MM.1S (cell line): Measurements from ENCODE around the gene ODF2L.

ENCODE experiments used
- DNase-seq: peaks from one replicate; pipeline ENCODE4 v3.0.0-alpha.2; 2015
- H2AFZ ChIP-seq: fragments of 300-600 bp; sonication (generic); 2 replicates; pipeline ENCODE4 v1.6.0; 2016; ENCODE audit warnings: antibody characterized with exemption, low read length
- H3F3A ChIP-seq: fragments of 300-600 bp; sonication (generic); 2 replicates; pipeline ENCODE4 v1.6.1; 2016; ENCODE audit warnings: mild to moderate bottlenecking, antibody characterized with exemption, low read length, moderate library complexity, mixed read lengths; ENCODE audit not compliant: insufficient read depth
- H3K27ac ChIP-seq: fragments of 300-600 bp; sonication (generic); 2 replicates; pipeline ENCODE4 v1.5.1; 2016; ENCODE audit warnings: mild to moderate bottlenecking, low read length
- H3K27me3 ChIP-seq: fragments of 300-600 bp; sonication (generic); replicated peaks from 2 replicates; pipeline ENCODE4 v1.6.0; 2016; ENCODE audit warnings: low read length; ENCODE audit not compliant: insufficient read depth
- H3K36me3 ChIP-seq: fragments of 300-600 bp; sonication (generic); replicated peaks from 2 replicates; pipeline ENCODE4 v1.6.1; 2016; ENCODE audit warnings: mild to moderate bottlenecking, low read length, mixed read lengths; ENCODE audit not compliant: insufficient read depth
- H3K4me1 ChIP-seq: fragments of 300-600 bp; sonication (generic); 2 replicates; pipeline ENCODE4 v1.6.1; 2016; ENCODE audit warnings: low read length, mixed read lengths
- H3K4me2 ChIP-seq: fragments of 300-600 bp; sonication (generic); 2 replicates; pipeline ENCODE4 v1.6.0; 2016; ENCODE audit warnings: low read depth, low read length
- H3K4me3 ChIP-seq: fragments of 300-600 bp; sonication (generic); 2 replicates; pipeline ENCODE4 v1.5.1; 2016; ENCODE audit warnings: low read length, mixed read lengths
- H3K79me2 ChIP-seq: fragments of 300-600 bp; sonication (generic); 2 replicates; pipeline ENCODE4 v1.6.1; 2016; ENCODE audit warnings: mixed run types, low read length, mixed read lengths
- H3K9ac ChIP-seq: fragments of 300-600 bp; sonication (generic); 2 replicates; pipeline ENCODE4 v1.6.1; 2016; ENCODE audit warnings: low read length, mixed read lengths
- H3K9me2 ChIP-seq: fragments of 300-600 bp; sonication (generic); replicated peaks from 2 replicates; pipeline ENCODE4 v1.6.1; 2016; ENCODE audit warnings: mild to moderate bottlenecking, low read length, mixed read lengths; ENCODE audit not compliant: insufficient read depth
- H3K9me3 ChIP-seq: fragments of 300-600 bp; sonication (generic); replicated peaks from 2 replicates; pipeline ENCODE4 v1.6.1; 2016; ENCODE audit warnings: mild to moderate bottlenecking, low read length, mixed read lengths; ENCODE audit not compliant: insufficient read depth
- H4K20me1 ChIP-seq: fragments of 300-600 bp; sonication (generic); 2 replicates; pipeline ENCODE4 v1.6.1; 2016; ENCODE audit warnings: mild to moderate bottlenecking, low read length, moderate library complexity, mixed read lengths; ENCODE audit not compliant: insufficient read depth
- EZH2 ChIP-seq: fragments of 300-600 bp; sonication (generic); optimal IDR thresholded peaks from 2 replicates; pipeline ENCODE3; 2017; ENCODE audit warnings: low read depth, mild to moderate bottlenecking, antibody characterized with exemption, low read length, mixed read lengths
- EZH2phosphoT487 ChIP-seq: fragments of 300-600 bp; sonication (generic); IDR thresholded peaks from 2 replicates; pipeline ENCODE4 v1.6.1; 2018; ENCODE audit warnings: antibody characterized with exemption, low read length
- TF ChIP-seq, protein P1 (sequence below): fragments of 300-600 bp; sonication (generic); IDR thresholded peaks from 2 replicates; pipeline ENCODE4 v1.5.1; 2016; ENCODE audit warnings: antibody characterized with exemption, low read length, mixed read lengths

Gene ODF2L

DNA sequence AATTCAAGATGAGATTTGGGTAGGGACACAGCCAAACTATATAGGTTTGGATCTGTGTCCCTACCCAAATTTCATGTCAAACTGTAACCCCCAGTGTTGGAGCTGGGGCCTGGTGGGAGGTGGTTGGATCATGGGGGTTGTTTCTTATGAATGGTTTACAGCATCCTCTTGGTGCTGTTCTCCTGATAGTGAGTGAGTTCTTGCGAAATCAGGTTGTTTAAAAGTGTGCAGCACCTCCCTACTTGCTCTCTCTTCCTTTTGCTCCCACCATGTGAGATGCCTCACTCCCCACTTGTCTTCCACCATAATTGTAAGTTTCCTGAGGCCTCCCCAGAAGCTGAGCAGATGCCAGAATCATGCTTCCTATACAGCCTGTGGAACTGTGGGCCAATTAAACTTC is 17.3 kb downstream of the ODF2L start:
- no peaks in the 10 kb centered on the region for H3K79me2 ChIP-seq
- H4K20me1 ChIP-seq, result no peaks in the 10 kb centered on the region
- no peak overlapping the region for H3K9ac ChIP-seq
- TF ChIP-seq EZH2 (no peak), EZH2phosphoT487 (no peak)
- TF ChIP-seq, protein P1, sequence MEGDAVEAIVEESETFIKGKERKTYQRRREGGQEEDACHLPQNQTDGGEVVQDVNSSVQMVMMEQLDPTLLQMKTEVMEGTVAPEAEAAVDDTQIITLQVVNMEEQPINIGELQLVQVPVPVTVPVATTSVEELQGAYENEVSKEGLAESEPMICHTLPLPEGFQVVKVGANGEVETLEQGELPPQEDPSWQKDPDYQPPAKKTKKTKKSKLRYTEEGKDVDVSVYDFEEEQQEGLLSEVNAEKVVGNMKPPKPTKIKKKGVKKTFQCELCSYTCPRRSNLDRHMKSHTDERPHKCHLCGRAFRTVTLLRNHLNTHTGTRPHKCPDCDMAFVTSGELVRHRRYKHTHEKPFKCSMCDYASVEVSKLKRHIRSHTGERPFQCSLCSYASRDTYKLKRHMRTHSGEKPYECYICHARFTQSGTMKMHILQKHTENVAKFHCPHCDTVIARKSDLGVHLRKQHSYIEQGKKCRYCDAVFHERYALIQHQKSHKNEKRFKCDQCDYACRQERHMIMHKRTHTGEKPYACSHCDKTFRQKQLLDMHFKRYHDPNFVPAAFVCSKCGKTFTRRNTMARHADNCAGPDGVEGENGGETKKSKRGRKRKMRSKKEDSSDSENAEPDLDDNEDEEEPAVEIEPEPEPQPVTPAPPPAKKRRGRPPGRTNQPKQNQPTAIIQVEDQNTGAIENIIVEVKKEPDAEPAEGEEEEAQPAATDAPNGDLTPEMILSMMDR, result no peak
- H3K4me2 ChIP-seq, result no peak overlapping the region
- no peak overlapping the region for H2AFZ ChIP-seq
- no peaks in the 10 kb centered on the region for H3K9me3 ChIP-seq
- no peaks in the 10 kb centered on the region for H3F3A ChIP-seq
- no peaks in the 10 kb centered on the region for H3K9me2 ChIP-seq
- DNase-seq, result no peak
- H3K4me1 ChIP-seq, result peaks cover 5% of the 10 kb centered on the region; the same call in 1 of the 2 replicates
- no peak overlapping the region for H3K4me3 ChIP-seq
- H3K27ac ChIP-seq, result no peak overlapping the region
- no peaks in the 10 kb centered on the region for H3K27me3 ChIP-seq
- H3K36me3 ChIP-seq, result no peaks in the 10 kb centered on the region

DNA sequence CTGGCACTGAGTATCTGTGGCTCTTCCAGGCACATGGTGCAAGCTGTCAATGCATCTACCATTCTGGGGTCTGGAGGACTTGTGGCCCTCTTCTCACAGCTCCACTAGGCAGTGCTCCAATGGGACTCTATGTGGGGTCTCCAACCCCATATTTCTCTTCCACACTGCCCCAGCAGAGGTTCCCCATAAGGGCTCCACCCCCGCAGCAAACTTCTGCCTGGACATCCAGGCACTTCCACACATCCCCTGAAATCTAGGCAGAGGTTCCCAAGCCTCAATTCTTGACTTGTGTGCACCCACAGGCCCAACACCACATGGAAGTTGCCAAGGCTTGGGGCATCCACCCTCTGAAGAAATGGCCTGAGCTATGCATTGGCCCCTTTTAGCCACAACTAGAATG is 18.8 kb downstream of the ODF2L start:
- Histone ChIP-seq H3F3A (no peaks in the 10 kb centered on the region), H3K27ac (no peak overlapping the region), H3K36me3 (no peaks in the 10 kb centered on the region), H3K9me3 (no peaks in the 10 kb centered on the region), H3K9me2 (no peaks in the 10 kb centered on the region), H3K4me3 (no peak overlapping the region), H4K20me1 (no peaks in the 10 kb centered on the region), H3K4me2 (no peak overlapping the region), H3K27me3 (no peaks in the 10 kb centered on the region), H3K4me1 (no peaks in the 10 kb centered on the region), H3K79me2 (no peaks in the 10 kb centered on the region), H3K9ac (no peak overlapping the region), H2AFZ (no peak overlapping the region)
- TF ChIP-seq EZH2, result no peak
- TF ChIP-seq, protein P1, result no peak
- TF ChIP-seq EZH2phosphoT487, result no peak
- DNase-seq, result no peak

DNA sequence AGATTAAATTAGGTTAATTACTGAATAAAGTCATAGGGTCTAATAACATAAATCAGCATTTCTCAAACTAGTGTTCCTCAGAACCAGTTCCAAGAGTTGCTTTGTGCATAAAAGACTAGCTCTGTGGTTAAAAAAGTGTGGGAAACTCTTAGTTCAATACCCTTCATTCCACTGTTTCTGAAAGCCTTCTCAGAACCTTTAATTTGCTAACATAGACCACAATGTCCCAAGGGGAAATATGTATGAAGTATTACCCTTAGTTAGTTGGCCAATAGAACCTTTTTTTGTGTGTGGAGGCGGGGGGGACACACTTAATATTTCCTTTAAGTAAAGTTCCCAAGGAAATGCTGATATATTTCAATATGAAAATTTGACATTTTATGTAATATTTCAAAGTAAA is 20.4 kb downstream of the ODF2L start:
- Histone ChIP-seq H2AFZ (no peak overlapping the region), H3K27ac (no peak overlapping the region), H3K27me3 (no peaks in the 10 kb centered on the region), H3K9ac (no peak overlapping the region), H3F3A (no peaks in the 10 kb centered on the region), H3K36me3 (no peaks in the 10 kb centered on the region), H3K4me3 (no peak overlapping the region), H4K20me1 (no peaks in the 10 kb centered on the region), H3K9me3 (no peaks in the 10 kb centered on the region), H3K4me2 (no peak overlapping the region), H3K4me1 (peaks cover under 1% of the 10 kb centered on the region; the same call in 1 of the 2 replicates), H3K9me2 (no peaks in the 10 kb centered on the region), H3K79me2 (no peaks in the 10 kb centered on the region)
- no peak for TF ChIP-seq EZH2phosphoT487
- TF ChIP-seq, protein P1, result no peak
- no peak for DNase-seq

DNA sequence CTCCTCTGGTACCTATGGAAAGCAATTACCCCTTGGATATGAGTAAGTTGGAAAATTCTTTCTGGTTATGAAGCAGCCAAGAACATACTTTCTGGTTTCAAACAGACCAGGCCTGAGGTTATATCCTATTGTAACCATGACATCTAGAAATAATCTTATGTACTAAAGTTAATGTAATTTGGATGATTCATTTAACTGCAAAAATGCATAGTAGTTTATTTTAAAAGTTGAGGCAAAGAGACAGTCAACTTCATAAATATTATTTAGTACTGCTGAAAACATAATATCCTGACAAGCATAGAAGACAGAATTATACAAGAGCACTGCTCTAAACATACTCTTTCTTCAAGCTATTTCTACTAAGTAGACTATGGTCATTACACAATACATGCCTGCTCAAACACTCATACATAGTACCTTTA is 25.5 kb downstream of the ODF2L start:
- TF ChIP-seq EZH2 (no peak), EZH2phosphoT487 (no peak)
- TF ChIP-seq, protein P1, result no peak
- Histone ChIP-seq H3K4me2 (peak overlapping the region; percentile 16; the same call in 1 of the 2 replicates), H3K27me3 (no peaks in the 10 kb centered on the region), H3K79me2 (no peaks in the 10 kb centered on the region), H3K4me1 (peaks cover 5% of the 10 kb centered on the region), H3K9me2 (no peaks in the 10 kb centered on the region), H2AFZ (no peak overlapping the region), H4K20me1 (no peaks in the 10 kb centered on the region), H3K4me3 (no peak overlapping the region), H3K27ac (no peak overlapping the region), H3K9ac (no peak overlapping the region), H3F3A (no peaks in the 10 kb centered on the region), H3K36me3 (no peaks in the 10 kb centered on the region), H3K9me3 (no peaks in the 10 kb centered on the region)
- no peak for DNase-seq
